HG03457 (cell line): ENCODE measurements around the gene ELAPOR1.

Experiments
- ATAC-seq: cut with Tn5 transposase; IDR thresholded peaks from one replicate; pipeline ENCODE4 v1.9.1; 2021; ENCODE audit warnings: moderate number of reproducible peaks; ENCODE audit not compliant: unreplicated experiment

ELAPOR1 gene

DNA sequence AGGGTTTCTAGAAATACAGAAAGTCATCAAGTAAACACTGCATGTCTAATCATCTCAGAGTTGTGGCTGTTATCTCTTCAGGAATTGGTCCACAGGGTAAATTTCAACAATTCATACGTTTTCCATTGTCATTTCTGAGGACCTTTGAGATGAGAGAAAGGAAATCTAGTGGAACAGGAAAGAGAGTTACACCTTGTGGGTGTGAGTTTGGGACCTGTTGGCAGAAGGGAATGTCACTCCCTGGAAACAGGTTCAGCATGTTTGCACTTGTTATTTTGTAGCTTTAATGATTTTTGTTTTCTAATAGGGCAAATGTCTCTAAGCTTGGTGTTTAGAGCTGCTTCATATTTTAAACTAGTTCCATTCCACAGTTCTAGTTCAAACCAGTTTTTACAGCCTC, 17.8 kb upstream of the ELAPOR1 start:
- ATAC-seq = no peak

- peak; percentile 86 for ATAC-seq
Observed at GRCh38 chr1:109099938-109100773, 13.8 kb upstream of the ELAPOR1 start.

GRCh38 chr1:109104364-109105151, 9.4 kb upstream of the ELAPOR1 start:
- no peak for ATAC-seq

GRCh38 chr1:109105881-109106280, 8.0 kb upstream of the ELAPOR1 start:
- ATAC-seq = no peak

DNA sequence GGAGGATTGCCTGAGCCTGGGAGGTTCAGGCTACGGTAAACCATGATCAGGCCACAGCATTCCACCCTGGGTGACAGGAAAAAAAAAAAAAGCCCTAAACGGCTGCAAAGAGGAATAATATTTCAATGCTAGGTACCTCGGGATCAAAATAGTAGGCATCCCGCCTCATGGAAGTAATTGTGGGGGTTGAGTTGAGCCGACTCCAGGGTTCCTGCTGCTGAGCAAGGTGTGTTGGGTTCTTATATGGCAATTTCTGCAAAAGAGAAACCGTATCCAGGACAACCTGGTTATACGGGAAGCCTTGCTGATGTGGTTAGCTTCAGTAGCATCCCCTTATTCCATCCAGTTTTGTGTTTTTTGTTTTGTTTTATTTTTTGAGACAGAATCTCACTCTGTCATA, 6.1 kb upstream of the ELAPOR1 start:
- no peak for ATAC-seq

- no peak for ATAC-seq
Observed at GRCh38 chr1:109109906-109110305, 4.0 kb upstream of the ELAPOR1 start.

DNA sequence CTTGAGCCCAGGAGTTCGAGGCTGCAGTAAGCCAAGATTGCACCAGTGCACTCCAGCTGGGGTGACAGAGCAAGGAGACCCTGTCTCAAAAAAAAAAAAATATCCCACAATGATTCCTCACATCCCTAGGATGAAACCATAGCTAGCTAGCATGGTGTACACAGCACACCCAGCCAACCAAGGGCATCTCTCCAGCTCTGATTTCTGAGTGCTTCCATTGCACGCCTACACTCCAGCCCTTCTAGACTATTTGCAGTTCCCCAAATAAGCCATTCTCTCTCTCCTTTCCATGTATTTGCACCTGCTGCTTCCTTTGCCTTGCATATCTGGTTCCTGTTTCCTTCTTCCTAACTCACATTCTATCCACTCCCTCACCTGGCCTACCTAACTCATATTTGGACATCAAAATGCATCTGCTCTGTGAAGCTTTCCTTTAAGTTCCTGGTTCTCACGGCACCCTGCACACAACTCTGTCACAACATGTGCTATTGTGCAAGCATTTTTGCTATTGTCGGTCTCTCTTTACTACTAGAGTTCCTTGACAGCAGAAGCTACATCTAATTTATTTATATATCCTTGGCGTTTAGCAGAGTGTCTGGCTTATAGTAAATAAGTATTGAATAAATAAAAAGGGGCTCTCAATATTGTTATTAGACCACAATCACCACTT, 2.4 kb upstream of the ELAPOR1 start:
- no peak for ATAC-seq

DNA sequence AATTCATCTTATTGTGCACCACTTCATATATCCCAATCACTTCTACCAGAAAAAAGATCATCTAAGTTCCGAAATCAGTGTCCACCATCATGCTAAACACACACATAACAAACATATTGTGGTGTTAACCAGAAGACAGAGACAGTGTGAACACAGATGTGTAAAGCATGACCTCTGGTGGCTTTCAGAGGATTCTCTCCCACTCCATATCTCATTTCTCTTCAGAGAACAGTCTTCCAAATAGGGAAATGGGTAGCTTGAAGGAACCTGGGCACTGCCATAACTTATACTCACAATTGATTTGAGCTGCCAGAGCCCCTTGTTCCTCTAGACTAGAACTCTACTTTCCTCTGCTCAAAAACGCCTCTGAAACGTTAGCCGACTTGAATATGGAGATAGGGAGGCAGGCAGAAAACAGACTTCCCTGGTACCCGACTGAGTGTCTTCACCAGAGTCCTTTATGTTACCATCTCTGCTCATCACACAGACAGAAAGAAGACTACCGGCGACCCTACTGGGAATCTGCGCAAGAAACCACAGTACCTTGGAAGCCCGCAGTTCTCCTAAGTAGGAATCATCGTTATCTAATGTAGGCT, 1.8 kb upstream of the ELAPOR1 start:
- ATAC-seq = no peak

GRCh38 chr1:109112652-109113285, 1.1 kb upstream of the ELAPOR1 start:
- ATAC-seq = no peak

GRCh38 chr1:109114342-109114674, 393 bp downstream of the ELAPOR1 start:
- no peak for ATAC-seq

DNA sequence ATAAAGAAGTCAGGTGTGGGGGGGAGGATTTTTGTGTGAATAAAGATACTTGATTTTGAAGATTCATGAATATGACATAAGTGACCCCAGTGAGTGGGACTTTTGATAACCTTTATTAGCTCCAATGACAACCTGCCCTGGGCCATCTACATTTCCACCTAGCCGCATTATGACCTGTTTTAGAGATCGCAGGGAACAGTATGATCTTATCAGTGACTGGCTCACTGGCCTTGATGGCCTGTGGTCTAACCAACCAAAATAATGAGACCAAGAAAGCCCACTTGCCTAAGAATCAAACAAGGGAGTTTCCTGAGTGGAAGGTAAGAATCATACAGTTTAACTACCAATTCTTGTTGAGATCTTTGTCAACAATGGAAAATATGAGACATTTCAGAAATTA, 1.8 kb downstream of the ELAPOR1 start:
- ATAC-seq = no peak

GRCh38 chr1:109116286-109116685, 2.4 kb downstream of the ELAPOR1 start:
- no peak for ATAC-seq

DNA sequence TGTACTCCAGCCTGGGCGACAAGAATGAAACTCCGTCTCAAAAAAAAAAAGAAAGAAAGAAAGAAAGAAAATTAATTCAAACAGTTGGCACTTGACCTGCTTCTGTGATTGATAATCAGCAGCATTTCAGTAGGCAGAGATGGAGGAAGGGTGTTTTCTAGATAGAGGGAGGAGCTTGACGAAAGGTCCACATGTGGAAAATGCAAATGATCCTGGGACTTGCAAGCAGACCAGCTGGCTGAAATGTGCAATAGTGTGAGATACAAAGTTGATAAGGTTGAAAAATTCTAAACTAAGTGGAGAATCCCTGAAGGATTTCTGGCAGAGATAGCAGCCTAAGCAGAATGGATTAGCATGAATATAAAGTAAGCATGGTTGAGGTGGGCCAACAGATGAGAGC, 4.2 kb downstream of the ELAPOR1 start:
- ATAC-seq = no peak

DNA sequence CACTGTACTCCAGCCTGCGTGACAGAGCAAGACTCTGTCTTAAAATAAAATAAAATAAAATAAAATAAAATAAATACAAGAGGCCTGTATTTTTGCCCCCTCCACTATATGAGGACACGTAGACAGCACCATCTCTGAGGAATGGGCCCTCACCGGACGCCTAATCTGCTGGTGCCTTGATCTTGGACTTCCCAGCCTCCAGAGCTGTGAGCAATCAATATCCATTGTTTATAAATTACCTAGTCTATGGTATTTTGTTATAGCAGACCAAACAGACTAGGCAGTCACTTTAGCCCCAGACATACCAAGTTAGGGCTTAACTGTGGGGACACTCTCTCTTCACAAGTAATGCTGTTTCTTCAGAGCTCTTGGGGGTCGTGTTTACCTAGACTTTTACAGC, 6.4 kb downstream of the ELAPOR1 start:
- no peak for ATAC-seq

DNA sequence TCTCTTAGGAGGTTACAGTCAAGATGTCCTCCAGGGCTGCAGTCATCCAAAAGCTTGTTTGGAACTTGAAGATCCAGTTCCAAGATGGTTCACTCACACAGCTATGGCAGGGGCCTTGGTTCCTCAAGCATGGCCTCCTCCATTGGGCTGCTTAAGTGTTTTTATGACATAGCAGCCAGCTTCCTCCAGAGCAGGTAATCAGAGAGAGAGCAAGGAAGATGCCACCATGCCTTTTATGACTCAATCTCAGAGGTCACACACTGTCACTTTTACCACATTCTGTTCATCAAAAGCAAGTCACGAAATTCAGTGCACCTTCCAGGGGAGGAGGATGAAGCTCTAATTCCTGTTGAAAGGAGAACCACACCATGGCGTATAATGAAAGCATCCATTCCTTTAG, 17.1 kb downstream of the ELAPOR1 start:
- no peak for ATAC-seq

DNA sequence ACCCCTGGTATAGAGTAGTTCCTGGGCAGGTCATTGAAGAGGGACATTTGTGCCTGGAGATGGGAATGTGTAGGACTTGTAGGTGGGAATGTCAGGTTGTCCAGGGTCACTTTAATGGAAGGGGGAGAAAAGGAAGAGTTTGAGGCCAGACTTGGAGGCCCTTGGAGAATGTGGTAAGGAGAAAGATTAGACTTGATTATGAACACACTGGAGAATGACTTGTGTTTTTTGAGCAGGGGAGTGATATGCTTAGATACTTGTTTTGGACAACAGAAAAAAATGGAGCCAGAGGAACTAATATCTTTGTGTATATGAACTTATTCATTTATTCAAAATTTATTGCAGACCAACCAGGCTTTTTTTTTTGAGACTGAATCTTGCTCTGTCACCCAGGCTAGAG, 17.9 kb downstream of the ELAPOR1 start:
- no peak for ATAC-seq

- no peak for ATAC-seq
Observed at GRCh38 chr1:109133002-109133706, 19.2 kb downstream of the ELAPOR1 start.

GRCh38 chr1:109133815-109134214, 19.9 kb downstream of the ELAPOR1 start:
- peak; percentile 65 for ATAC-seq

- peak; percentile 27 for ATAC-seq
Observed at GRCh38 chr1:109134423-109134822, 20.5 kb downstream of the ELAPOR1 start.

DNA sequence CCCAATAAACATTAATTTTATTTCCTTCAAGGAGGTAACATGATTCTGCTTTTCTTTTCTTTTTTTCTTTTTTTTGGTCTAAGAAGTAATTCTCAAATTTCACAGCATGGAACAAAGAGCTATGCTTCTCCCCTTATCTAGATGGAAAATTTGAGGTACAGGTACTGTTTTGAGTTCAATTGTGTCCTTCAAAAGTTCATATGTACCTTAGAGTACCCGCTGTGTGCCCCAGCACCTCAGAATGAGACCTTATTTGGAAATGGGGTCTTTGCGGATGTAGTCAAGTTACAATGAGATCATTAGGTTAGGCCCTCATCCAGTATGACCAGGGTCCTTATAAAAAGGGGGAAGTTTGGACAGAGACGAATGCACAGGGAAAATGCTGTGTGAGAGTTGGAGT, 22.0 kb downstream of the ELAPOR1 start:
- ATAC-seq = no peak
